Mucosa of gallbladder (tissue), 1 donor: ENCODE results near the gene WDR18. TPM values are rescaled to one million over a fixed set of nuclear protein-coding genes. Genes with fewer than 3 reads are reported as not detected.

Source experiments
- DNase-seq: peaks from one replicate; pipeline ENCODE4 v3.0.0-alpha.2; 2020; ENCODE audit warnings: low spot score
- total RNA-seq: library from RNA; stranded (reverse); gene quantifications from one replicate; pipeline ENCODE4 v1.2.1, GENCODE V29; 2021
- donor health status: DM: no; HTN: no; CAD: no.

The WDR18 gene
- total RNA-seq, 1 donor from 2014 or later = 52.5 TPM

- no peak for DNase-seq
These were observed 8.0 kb downstream of the WDR18 start for GRCh38 chr19:991932-992669.

- no peak for DNase-seq
These were observed 8.5 kb downstream of the WDR18 start for GRCh38 chr19:992670-993055.

GRCh38 chr19:993361-993830 is 9.3 kb downstream of the WDR18 start:
- DNase-seq = no peak

- DNase-seq = no peak
These were observed 9.8 kb downstream of the WDR18 start for GRCh38 chr19:993831-994393.

GRCh38 chr19:994516-994915 is 10.4 kb downstream of the WDR18 start:
- no peak for DNase-seq

- no peak for DNase-seq
These were observed 11.1 kb downstream of the WDR18 start for GRCh38 chr19:995051-995827.

- no peak for DNase-seq
These were observed 12.1 kb downstream of the WDR18 start for GRCh38 chr19:996051-996838.

GRCh38 chr19:998064-998463 is 13.9 kb downstream of the WDR18 start:
- DNase-seq = no peak

GRCh38 chr19:999379-999719 is 15.2 kb downstream of the WDR18 start:
- no peak for DNase-seq

- DNase-seq = no peak
These were observed 15.9 kb downstream of the WDR18 start, which contains the start of gene GRIN3B for GRCh38 chr19:1000095-1000494. Gene GRIN3B (plus strand): TSS chr19:1000419. CDS start chr19:1000438, 19 bp downstream.

- DNase-seq = no peak
These were observed 16.7 kb downstream of the WDR18 start for GRCh38 chr19:1000591-1001537.

- no peak for DNase-seq
These were observed 17.5 kb downstream of the WDR18 start for GRCh38 chr19:1001538-1002166.

- no peak for DNase-seq
These were observed 18.5 kb downstream of the WDR18 start for GRCh38 chr19:1002600-1002999.

GRCh38 chr19:1003283-1003682 is 19.1 kb downstream of the WDR18 start:
- DNase-seq = no peak

GRCh38 chr19:1004204-1004802 is 20.2 kb downstream of the WDR18 start:
- no peak for DNase-seq

- DNase-seq = no peak
These were observed 20.9 kb downstream of the WDR18 start for GRCh38 chr19:1004803-1005664.

- no peak for DNase-seq
These were observed 22.7 kb downstream of the WDR18 start for GRCh38 chr19:1006711-1007398.
